Thyroid gland (tissue), 4 donors: Measurements from ENCODE around the gene PDE3B.

Experiments used
- POLR2A ChIP-seq, 2 donors: fragments of 450-650 bp; IDR thresholded peaks; one replicate each; pipeline ENCODE4 v1.6.1; 2017; ENCODE audit warnings: antibody characterized with exemption in 2 of 2, mild to moderate bottlenecking in 2 of 2, moderate library complexity in 1 of 2
- TF ChIP-seq, protein P1 (sequence below), 6 experiments: fragments of 200-600 bp in 3 of 6; fragments of 450-650 bp in 3 of 6; sonication (generic) in 3 of 6; IDR thresholded peaks; one replicate each; pipeline ENCODE4 v1.5.1; 2016 to 2019; ENCODE audit warnings: antibody characterized with exemption in 6 of 6, mild to moderate bottlenecking in 2 of 6, inconsistent platforms in 1 of 6, moderate library complexity in 1 of 6

DNA sequence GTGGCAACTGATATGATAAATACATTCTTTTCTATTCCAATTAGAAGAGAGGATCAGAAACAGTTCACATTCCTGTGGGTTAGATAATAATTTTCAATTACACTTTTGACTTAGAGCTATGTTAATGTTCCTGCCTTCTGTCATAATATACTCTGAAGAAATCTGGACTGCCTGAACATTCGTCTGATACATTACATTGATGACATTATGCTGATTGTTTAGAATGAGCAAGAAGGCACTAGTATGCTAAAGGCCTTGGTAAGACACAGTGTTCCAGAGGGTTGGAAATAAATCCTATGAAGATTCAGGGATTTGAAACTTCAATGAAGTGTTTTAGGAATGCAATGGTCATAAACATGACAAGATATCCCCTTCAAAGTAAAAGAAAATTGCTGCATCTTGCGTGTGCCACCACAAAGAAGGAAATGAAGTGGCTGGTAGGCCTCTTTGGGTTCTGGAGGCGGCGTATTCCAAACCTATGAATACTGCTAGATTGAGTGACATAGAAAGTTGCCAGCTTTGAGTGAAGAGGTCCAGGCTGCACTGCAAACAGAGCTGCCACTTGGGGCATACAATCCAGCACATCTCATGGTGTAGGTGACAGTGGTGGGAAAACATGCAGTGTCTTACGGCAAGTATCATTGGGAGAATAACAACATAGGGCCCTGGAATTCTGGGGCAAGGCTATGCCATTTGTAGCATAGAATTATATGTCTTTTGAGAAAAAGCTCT is 21.2 kb upstream of the PDE3B start:
- TF ChIP-seq, protein P1, sequence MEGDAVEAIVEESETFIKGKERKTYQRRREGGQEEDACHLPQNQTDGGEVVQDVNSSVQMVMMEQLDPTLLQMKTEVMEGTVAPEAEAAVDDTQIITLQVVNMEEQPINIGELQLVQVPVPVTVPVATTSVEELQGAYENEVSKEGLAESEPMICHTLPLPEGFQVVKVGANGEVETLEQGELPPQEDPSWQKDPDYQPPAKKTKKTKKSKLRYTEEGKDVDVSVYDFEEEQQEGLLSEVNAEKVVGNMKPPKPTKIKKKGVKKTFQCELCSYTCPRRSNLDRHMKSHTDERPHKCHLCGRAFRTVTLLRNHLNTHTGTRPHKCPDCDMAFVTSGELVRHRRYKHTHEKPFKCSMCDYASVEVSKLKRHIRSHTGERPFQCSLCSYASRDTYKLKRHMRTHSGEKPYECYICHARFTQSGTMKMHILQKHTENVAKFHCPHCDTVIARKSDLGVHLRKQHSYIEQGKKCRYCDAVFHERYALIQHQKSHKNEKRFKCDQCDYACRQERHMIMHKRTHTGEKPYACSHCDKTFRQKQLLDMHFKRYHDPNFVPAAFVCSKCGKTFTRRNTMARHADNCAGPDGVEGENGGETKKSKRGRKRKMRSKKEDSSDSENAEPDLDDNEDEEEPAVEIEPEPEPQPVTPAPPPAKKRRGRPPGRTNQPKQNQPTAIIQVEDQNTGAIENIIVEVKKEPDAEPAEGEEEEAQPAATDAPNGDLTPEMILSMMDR (IDR thresholded peaks at IDR 0.05) = no peak
- no peak for TF ChIP-seq POLR2A (IDR thresholded peaks at IDR 0.05)
